ENCODE results near the gene NSFL1C.
"Not testable (repeated sequence)": the region's sequence is repeated elsewhere in the genome, so short reads cannot be mapped to it uniquely, and the experiment has no call there.

The NSFL1C gene

DNA sequence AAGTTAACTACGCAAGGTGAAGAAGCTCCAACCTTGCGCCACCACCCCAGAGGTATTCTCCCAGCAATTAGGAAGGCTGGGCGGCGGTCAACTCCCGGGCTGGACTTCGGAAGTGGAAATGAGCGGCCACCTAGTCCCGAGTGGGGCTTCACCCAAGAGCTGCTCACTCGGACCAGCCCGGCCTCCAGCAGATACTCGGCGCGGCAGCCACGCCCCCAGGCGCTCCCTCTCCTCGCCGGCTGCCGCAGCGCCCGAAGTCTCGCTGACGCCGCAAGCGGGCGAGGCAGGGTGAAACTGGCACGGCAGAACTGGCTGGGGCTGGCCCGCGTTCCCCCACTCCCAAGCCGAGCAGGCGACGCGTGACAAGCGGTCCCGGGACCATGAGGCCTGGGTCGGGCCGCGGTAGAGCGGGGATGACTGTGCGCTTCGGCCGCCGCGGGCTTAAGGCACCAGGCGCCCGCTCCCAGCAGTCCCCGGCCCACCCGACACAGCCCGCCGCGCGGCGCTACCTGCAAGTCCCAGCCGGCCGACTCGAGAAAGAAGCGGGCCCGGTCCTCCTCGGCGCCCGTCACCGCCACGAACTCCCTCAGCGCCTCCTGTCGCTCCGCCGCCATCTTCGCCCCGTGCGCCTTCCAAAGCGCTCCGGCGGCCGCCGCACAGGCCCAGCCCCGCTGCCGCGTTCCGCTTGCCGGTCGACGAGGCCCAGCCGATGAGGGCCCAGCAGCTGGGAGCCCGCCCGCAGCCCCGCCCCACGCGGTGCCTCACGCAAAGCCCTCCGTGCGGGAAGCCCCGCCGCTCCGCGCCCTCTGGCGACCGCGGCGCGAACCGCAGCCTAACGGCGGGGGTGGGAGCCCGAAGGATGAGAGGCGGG, at the start of gene NSFL1C:
Gene NSFL1C, minus strand, starts transcription at position 639 of the 871 bp plus-strand sequence. Its CDS starts 25 bp downstream, at position 614.
- peak; percentile 90 to 97 for DNase-seq (ENCODE audit: low read depth in 2 of 2)

DNA sequence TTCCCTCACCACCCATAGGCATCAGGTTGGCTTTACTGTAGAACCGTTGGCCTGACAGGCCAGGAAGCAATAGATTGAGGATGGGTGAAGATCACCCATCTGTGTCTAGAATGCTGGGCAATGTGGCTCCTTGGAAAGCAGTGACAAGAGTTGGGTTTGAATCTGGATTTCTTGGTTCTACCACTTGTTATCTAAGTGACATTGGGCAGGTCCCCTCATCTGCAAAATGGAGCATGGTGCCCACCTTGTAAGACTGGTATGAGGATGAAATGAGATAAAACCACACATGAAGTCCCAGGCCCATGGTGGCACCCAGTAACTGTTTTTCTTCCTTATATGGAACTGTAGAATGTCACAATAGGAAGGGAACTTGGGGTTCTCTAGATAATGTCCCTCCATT, 47.2 kb upstream of the NSFL1C start:
- no peak for DNase-seq (ENCODE audit: low read depth in 2 of 2)

DNA sequence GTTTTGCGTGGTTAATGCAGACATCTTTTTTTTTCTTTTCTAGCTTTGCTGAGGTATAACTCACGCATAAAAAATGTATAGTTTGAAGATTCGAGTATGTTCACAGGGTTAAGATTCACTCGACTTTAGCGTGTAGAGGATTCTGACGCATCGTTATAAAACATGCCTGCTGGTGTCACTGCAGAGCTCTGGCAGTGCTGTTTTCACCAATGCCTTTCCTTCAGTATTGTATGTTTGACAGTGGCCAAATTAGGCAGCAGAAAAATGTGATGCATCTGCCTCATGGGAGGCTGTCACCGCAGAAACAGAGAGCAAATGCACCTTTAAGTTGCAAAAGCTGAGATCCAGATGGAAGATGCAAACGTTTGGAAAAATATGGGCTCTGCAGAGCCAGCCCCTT, 42.6 kb upstream of the NSFL1C start:
- DNase-seq (ENCODE audit: low read depth in 2 of 2), result no peak

DNA sequence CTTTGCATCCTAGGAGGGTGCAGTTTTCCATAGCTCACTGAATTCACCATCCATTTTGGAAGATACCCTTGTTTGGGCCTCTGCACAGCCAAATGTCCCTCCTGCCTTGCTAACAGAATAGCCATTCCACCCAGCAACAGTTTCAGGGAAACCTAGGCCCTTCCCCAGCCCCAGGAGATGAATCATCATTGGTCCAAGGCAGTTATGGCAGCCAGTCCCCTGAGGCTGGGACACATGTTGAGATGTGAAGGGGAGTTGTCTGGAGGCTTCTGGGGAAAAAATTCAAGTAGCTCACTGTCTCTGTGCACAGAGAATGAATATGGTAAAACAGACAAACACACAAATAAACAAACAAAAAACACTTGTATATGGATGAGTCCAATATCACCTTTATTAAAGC, 41.9 kb upstream of the NSFL1C start:
- DNase-seq (ENCODE audit: low read depth in 2 of 2), result no peak

DNA sequence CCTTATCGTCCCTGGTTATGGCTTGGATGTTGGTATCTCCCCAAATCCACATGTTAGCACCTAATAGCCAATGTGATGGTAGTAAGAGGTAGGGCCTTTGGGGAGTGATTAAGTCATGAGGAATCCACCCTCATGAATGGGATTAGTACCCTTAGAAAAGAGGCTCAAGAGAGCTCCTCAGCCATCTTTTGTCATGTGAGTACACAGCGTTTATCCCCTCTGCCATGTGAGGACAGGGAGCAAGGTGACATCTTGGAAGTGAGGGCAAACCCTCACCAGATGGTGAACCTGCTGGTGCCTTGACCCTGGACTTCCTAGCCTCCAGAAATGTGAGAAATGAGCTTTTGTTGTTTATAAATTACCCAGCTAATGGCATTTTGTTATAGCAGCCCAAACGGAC, 40.6 kb upstream of the NSFL1C start:
- no peak for DNase-seq (ENCODE audit: low read depth in 2 of 2)

DNA sequence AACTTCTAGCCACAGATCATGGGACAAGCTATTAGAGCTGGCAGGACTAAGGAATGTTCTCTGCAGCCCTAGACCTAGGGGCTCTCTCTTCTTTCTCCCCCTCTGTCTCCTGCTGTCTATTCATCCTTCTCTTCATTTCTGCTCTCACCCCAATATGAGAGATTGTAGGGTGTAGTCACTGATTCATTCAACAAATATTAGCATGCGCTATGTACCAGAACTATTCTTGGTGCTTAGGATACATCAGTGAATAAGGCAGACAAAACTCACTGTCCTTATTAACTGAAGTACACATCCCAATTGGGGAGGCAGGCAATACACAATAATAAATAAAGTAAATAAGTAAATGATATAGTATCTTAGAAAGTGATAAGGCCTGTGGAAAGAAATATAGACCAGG, 39.2 kb upstream of the NSFL1C start:
- DNase-seq (ENCODE audit: low read depth in 2 of 2), result no peak

DNA sequence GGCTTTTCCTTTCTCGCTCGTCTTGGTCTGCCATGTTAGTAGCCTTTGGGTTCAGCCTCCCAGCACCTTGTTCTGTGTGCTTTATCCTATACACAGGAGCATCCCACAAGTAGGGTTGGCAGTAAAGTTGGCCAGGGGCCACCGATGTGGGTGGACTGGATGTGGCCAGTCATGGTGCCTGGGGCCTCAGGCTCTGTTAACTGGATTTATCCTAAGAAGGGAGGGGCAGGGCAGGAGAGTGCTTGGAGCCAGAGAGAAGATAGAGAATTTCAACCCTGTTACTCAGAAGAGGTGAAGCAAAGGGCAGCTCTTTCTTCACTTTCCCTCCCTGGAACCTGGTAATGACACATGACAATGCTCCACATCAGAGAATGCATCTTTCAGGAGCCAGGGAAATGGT, 38.7 kb upstream of the NSFL1C start:
- no peak for DNase-seq (ENCODE audit: low read depth in 2 of 2)

DNA sequence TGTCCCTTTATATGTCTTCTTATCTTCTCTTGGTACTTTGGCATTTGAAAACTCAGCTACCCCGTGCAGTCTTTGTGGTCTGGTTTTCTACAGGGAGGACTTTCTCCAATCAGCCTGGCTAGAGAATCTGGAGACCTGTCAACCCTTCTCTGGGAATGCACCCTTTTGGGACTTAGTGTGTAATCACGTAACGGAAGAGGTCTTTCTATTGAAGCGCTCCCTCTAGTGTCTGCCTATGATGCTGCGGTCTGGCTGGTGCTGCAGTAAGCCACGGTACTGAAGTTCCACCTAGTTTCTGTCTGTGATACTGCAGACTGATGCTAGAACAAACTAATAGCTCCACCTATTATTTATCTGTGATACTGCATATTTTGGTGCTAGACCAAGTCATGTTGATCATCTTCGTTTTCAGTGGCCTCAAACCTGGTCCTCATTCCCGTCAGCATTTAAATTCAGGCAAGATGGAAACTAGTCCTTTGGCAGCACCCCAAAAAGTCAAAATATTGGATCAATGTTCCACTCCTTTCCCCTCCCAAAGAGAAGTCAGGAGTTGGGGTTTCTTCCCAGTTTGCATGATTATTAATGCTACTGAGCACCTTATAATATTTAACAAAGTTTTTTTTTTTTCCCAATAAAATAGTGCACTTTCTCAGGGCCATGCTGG, 37.0 kb upstream of the NSFL1C start:
- DNase-seq (ENCODE audit: low read depth in 2 of 2), result peak; percentile 29 to 60

DNA sequence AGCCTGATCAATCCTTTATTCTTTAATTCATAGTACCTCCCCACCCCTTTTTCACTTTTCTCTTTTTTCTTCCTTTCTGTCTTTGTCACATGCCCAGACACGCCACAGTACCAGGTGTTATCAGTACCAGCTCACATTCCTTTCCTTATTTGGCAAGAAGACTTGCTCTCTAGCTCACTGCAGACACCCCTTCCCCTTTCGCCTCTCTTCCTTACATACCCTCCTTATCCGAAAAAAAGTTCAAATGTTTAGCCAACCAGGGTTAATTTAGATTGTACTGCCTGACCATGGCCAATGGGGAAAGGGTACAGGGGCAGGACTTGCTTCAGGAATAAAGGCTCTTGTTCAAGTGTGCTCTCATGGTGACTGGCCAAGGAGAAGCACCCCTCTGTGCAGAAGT, 33.8 kb upstream of the NSFL1C start:
- no peak for DNase-seq (ENCODE audit: low read depth in 2 of 2)

DNA sequence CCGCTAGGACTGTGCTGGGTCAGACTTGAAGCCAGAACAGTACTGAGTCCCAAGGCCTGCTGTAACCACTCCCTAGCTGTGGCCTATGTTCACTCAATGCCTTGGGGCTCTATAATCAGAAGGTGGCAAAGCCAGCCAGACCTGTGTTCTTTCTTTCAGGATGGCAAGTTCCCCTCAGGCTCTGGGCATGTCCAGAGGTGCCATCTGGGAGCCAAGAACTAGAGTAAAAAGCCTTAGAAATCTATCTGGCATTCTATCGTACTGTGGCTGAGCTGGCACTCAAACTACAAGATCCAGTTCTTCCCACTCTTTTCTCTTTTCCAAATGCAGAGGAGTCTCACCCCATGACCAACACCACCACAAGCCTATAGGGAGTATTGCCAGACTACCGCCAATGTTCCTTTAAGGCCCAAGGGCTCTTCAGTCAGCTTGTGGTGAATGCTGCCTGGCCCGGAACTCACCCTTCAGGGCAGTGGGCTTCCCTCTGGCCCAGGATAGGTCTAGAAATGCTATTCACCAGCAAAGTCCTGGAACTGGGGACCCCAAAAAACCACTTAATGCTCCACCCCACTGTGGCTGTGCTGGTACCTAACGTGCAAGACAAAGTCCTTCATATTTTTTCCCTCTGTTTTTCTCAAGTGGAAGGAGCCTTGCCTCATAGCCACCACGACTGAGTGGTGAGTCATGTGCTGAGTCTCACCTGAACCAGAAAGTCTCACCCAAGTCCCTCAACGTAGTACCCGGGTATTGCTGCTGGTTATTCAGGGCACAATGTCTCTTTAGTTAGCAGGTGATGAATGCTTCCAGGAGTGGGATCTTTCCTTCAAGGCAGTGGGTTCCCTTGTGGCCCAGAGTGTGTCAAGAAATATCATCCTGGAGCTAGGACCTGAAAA, 33.1 kb upstream of the NSFL1C start:
- no peak for DNase-seq (ENCODE audit: low read depth in 2 of 2)

DNA sequence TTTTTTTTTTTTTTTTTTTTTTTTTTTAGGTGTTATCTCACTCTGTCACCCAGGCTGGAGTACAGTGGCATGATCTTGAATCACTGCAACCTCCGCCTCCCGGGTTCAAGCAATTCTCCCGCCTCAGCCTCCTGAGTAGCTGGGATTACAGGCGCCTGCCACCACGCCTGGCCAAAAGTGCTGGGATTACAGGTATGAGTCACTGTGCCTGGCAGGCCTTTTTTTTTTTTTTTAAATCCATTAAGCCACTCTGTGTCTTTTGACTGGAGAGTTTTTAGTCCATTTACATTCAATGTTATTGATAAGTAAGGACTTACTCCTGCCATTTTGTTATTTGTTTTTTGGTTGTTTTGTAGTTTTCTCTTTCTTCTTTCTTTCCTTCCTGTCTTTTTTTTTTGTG, 30.7 kb upstream of the NSFL1C start:
- DNase-seq (ENCODE audit: low read depth in 2 of 2), result not testable (repeated sequence)

DNA sequence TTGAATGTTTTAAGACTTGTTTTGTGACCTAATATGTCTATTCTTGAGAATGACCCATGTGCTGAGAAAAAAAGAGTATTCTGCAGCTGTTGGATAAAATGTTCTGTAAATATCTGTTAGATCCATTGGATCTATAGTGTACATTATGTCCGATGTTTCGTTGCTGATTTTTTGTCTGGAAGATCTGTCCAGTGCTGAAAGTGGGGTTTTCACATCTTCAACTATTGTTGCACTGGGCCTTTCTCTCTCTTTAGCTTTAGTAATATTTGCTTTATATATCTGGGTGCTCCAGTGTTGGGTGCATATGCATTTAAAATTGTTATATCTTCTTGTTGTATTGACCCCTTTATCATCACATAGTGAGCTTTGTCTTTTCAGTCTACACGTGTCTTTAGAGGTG, 30.3 kb upstream of the NSFL1C start:
- no peak for DNase-seq (ENCODE audit: low read depth in 2 of 2)

DNA sequence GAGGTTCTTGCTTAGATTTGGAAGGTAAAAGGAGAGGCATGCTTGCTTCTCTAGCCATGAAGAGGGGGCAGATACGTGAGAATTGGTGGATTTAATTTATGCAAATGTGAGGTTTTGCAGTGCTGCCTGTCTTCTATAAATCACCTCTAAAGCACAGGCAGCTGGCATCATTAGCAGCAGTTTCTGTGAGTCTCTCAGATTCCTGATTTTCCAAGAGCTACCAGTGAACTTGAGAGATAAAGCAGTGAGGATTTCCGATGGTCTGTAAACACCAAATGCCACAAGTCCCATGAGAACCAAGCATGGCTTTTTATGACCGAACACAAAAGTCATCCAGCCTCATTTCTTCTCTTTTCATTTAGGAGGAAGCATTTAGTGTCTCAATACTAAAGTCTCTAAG, 27.8 kb upstream of the NSFL1C start:
- DNase-seq (ENCODE audit: low read depth in 2 of 2), result no peak

DNA sequence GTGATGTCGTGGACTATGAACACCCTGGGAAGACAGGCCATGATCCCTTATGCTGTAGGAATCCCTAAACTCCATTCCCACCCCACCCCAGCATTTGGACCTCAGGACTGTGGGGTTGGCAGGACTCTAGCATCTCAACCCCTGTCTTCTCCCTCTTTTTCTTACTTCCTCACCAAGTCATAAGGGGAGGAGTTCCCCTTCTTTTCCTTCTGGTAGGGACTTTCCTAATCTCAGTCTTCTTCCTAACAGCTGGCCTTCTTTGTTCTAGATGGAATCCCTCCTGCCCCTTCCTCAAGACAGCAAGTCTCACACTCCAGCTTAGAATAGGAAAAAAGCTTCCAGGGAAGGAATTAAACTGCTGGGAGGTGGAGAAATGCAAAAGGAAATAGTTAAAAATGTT, 26.9 kb upstream of the NSFL1C start:
- no peak for DNase-seq (ENCODE audit: low read depth in 2 of 2)

DNA sequence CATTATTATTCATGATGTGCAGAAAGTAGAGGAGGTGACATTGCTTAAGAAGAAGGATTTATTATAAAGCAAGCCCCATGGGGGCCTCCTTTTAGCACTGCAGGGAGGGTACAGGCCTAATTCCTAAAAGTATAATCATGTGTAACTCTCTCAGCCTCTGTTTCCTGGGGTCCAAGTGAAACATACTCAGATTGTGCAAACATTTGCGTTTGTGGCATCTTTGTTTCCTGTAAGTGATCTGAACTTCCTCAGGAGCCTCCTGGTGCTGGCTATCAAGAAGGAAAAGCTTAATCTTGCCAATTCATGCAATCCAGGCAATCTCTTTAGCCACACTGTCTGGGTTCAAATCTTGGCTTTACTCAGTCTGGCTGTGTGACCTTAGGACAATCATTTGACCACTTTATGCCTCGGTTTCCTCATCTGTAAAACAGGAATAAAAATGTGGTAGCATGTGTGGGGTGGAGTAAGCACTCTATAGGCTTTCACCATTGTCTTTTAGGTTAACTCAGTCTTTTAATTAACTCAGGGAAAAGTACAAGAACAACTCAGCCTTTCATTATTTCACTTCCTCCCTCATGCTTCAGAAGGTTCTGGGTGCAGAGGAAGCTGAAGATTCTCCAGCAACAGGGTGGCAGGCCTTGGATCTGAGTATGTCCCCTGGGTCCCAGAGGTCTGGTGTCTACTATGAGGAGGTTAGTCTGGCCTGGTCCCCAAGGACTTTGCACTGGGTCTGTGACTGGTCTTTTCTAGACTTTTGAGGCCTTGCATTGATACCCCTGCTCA, 25.4 kb upstream of the NSFL1C start:
- DNase-seq (ENCODE audit: low read depth in 2 of 2), result no peak

DNA sequence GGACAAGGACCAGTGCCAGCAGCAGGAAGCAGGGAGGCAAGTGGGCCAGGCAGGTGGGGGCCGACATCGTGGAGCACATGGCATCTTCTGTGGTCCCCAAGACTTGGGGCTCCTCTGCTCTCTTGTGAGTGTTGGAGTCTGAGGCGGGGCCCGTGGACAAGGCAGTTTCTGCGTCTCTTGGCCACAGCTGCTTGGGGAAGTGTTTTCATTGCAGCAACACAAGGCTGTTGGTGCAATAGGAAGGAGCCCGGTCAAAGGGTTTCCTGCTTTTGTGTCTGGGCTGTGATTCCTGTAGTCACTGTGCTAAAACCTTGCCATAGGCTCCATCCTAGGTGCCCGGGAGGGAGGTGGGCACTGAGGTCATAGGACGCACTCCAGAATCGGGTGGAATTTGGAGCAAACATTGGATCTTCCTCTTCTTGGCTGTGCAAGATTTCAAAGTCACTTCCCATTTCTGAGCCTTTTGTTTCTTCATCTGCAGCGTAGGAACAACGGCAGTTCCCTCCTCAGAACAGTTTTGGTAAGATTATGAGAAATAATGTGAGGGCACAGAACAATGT, 24.7 kb upstream of the NSFL1C start, which contains the start of gene SIRPB2:
Gene SIRPB2, minus strand, starts transcription at position 140 of the 560 bp plus-strand sequence. Its CDS starts 61 bp downstream, at position 79.
- DNase-seq (ENCODE audit: low read depth in 2 of 2), result no peak

DNA sequence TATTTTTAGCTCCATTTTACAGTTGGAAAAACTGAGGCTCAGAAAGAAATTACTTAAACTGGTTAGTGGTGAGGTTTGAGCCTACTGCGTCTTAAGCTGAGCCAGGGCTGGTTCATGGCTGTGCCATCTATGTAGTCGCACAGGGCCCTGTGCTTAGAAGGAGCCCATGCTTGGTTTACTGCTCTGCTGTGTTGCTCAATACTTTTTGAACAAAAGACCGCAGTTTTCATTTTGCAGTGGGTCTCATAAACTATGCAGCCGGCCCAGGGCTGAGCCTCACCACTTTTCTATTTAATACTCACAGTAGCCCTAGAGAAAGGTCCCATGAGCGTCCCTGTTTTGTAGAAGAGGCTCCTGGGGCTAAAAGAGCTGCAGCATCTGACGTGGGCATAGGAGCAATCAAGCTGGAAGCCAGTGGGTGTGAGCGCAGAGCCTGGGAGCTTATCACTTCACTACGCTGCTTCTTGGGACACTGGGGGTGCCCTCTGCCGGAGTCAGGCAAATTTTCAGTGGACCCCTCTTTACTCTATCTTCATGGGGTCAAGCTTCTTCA, 24.1 kb upstream of the NSFL1C start:
- DNase-seq (ENCODE audit: low read depth in 2 of 2), result no peak

DNA sequence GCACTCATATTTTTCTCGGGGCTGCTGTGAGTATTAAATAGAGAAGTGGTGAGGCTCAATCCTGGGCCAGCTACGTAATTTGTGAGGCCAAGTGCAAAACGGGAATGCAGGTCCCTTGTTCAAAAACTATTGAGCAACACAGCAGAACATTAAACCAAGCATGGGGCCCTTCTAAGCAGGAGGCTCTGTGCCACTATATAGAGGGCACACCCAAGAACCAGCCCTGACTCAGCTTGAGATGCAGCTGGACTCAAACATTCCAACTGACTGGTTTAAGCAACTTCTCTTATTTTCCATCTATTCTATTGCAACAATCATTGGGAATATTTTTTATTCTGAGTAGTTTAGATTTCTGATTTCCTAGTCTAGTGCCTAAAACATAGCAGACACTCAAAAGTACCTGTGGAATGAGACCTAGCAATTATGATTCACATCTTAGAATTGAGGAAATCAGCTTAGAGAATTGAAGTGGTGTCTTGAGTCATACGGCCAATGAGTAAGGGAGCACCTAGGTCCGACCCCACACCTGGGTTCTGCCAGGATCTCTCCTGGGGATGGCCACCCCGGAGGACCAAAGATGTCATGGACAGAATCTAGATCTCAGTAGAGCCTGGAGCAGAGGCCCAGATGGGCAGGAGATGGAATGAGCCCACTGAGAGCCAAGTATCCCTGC, 23.3 kb upstream of the NSFL1C start:
- no peak for DNase-seq (ENCODE audit: low read depth in 2 of 2)

DNA sequence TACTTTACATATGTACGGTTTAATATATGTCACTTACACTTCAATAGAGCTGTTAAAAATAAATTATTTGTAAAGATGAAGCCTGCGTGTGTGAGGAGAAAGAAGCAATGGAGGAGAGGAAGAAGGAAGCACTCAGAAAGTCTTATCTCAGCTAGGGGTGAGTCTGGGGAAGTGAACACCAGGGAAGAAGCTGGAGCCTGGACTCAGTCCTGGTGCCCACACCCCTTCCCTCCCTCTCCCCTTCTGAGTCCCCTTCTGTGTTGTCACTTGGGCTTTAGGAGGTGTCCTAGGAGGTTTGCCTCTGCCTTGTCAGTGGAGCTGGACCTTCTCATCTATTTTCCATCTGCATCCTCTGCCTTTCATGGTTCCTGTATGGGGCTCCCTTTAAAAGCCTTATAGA, 22.7 kb upstream of the NSFL1C start:
- DNase-seq (ENCODE audit: low read depth in 2 of 2), result no peak

DNA sequence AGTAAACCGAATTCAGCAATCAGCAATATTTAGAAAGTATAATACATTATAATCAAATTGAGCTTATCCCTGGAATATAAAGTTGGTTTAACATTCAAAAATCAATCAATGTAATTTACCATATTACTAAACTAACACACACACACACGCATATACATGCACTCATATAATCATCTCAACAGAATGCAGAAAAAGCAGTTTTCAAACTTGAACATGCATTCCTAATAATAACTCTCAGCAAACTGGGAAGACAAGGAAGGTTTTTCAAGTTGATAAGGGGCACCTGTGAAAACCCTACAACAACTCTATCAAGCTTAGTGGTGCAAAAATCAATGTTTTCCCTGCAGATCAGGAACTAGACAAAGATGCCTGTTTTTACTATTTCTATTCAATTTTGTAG, 19.9 kb upstream of the NSFL1C start:
- DNase-seq (ENCODE audit: low read depth in 2 of 2), result no peak
